Measurements from ENCODE around the gene RAVER2.

The RAVER2 gene

DNA sequence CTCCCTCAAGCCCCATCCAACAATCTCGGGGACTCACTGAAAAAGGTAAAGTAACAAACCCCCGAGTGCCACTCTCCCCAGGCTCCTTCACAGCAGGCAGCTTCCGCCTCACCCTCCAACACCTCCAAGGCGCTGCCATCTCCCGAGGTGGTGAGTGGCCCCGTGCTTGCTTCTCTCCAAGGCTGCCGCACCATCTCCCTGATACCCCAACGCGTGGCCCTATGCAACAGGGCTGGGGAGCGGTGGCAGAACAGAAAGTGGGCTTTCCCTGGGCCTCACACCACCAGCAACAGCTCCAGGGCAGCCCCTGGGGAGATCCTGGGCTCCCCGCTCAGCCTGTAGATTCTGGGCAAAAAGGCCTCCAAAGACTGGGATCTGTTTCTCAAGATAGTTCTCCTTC, 105.1 kb downstream of the RAVER2 start:
- no peak overlapping the region for H3K4me3 ChIP-seq (ENCODE audit: low read length)
- DNase-seq (ENCODE audit: low read depth): no peak
- TF ChIP-seq, protein P1, sequence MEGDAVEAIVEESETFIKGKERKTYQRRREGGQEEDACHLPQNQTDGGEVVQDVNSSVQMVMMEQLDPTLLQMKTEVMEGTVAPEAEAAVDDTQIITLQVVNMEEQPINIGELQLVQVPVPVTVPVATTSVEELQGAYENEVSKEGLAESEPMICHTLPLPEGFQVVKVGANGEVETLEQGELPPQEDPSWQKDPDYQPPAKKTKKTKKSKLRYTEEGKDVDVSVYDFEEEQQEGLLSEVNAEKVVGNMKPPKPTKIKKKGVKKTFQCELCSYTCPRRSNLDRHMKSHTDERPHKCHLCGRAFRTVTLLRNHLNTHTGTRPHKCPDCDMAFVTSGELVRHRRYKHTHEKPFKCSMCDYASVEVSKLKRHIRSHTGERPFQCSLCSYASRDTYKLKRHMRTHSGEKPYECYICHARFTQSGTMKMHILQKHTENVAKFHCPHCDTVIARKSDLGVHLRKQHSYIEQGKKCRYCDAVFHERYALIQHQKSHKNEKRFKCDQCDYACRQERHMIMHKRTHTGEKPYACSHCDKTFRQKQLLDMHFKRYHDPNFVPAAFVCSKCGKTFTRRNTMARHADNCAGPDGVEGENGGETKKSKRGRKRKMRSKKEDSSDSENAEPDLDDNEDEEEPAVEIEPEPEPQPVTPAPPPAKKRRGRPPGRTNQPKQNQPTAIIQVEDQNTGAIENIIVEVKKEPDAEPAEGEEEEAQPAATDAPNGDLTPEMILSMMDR (IDR thresholded peaks at IDR 0.05; ENCODE audit: insufficient read depth, low read depth, low read length, missing control alignments): no peak

DNA sequence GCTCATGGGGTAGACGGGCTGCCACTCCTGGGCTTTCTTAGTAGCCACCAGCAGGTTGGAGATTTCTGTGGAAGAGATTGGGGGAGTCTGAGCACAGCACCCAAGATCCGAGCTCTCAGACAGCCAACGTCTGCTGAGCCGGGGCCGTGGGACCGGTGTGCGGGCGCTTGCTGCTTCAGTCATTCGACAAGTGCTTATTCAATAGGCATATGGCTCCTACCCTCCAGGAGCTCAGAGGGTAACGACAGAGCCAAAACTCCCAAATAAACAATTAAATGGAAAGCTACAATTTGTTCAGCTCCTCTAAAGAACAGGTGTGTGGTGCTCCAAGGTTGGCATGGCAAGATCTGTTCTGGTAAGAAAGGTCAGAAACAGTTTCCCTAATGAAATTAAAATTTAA, 106.0 kb downstream of the RAVER2 start:
- H3K4me3 ChIP-seq (ENCODE audit: low read length): no peak overlapping the region
- TF ChIP-seq, protein P1 (IDR thresholded peaks at IDR 0.05; ENCODE audit: insufficient read depth, low read depth, low read length, missing control alignments): no peak
- DNase-seq (ENCODE audit: low read depth): no peak

DNA sequence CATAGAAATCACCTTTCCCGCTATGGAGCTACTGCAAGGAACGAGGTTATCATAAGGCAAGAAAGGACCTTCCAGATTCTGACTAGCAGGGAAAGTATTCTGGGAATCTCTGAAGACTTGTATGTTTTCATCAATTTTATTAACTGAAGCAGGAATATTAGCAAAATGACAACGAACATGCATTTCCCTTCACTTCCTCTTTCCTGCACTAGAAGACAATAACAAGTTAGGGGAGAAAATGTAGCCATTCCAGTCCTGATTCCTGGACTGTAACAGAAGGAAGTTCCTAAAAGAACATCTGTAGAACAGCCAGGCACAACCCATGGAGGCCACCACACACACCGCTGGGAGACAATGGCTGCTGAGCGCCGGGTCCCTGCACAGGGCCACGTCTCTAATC, 106.8 kb downstream of the RAVER2 start:
- no peak for DNase-seq (ENCODE audit: low read depth)
- H3K4me3 ChIP-seq (ENCODE audit: low read length): no peak overlapping the region
- TF ChIP-seq, protein P1 (IDR thresholded peaks at IDR 0.05; ENCODE audit: insufficient read depth, low read depth, low read length, missing control alignments): no peak

DNA sequence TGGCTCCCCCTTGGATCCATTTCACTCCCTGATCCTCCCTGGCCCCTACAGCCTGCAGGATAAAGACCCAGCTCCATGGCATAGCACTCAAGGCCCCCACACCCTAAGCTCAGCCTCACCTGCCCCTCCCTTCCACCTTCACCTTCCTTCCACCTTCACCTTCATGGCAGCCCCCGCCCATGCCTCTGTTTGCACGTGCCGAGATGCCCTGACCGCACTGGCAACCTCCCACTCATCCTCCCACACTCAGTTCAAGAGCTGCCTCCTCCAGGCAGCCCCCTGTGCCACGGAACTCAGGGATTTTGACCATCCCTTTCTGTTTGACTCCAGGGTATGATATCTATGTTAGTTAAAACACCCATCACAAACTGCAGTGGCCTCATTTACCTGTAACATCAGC, 109.8 kb downstream of the RAVER2 start:
- TF ChIP-seq, protein P1 (IDR thresholded peaks at IDR 0.05; ENCODE audit: insufficient read depth, low read depth, low read length, missing control alignments): no peak
- no peak for DNase-seq (ENCODE audit: low read depth)
- no peak overlapping the region for H3K4me3 ChIP-seq (ENCODE audit: low read length)

DNA sequence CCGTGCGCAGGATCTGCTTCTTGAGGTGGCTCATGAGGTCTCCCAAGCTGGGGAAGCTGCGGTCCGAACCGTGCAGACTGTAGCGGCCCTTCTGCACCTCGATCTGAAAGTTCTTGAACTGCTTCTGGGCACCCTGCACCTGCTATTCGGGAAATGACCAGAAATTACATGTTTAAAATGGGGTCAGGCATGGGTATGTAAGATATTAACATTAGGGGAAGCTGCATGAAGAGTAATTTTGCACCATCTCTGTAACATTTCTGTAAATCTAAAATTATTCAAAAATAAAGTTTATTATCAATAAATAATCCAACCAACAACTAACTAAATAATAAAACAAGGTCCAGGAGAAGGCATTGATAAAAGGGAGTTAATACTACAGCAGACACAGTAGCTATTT, 110.7 kb downstream of the RAVER2 start:
- no peak overlapping the region for H3K4me3 ChIP-seq (ENCODE audit: low read length)
- TF ChIP-seq, protein P1 (IDR thresholded peaks at IDR 0.05; ENCODE audit: insufficient read depth, low read depth, low read length, missing control alignments): no peak
- no peak for DNase-seq (ENCODE audit: low read depth)

DNA sequence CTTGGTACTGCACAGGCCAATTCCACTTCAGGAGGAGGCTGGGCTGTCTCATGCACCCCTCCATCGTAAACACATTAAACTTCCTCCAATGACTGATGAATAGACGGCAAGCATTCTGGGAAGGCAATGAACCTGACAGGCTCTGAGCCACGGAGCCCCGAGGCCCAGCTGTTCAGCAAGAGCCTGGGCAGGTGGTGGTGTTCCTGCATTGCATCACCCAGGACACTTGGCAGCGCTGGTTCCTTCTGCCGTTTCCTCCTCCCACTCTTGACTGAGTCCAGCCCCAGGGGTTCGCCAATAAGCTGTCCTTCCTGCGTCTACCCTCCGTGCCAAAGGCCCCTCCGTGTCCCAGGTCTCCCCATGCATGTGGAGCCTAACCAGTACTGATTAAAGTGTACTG, 111.7 kb downstream of the RAVER2 start:
- peak; percentile 76 for DNase-seq (ENCODE audit: low read depth)
- TF ChIP-seq, protein P1 (IDR thresholded peaks at IDR 0.05; ENCODE audit: insufficient read depth, low read depth, low read length, missing control alignments): no peak
- no peak overlapping the region for H3K4me3 ChIP-seq (ENCODE audit: low read length)

DNA sequence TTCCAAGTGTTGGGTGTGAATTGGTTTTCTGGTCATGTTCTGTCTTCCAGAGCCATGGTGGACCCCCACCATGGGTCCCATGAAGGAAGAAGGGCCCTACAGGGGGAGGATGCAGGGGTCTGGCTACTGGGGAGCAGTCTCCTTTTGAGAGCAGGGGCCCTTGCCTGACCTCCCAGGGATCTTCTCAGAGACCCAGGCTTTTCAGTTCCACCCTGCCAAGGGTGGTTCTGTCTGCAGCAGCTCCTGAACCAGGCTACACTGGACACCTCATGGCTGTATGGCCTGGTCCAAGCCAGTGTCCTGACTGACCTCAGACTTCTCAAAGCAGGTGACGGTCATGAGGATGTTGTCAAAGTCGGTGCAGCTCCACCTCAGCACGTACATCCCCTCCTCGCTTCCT, 112.5 kb downstream of the RAVER2 start:
- no peak overlapping the region for H3K4me3 ChIP-seq (ENCODE audit: low read length)
- TF ChIP-seq, protein P1 (IDR thresholded peaks at IDR 0.05; ENCODE audit: insufficient read depth, low read depth, low read length, missing control alignments): no peak
- DNase-seq (ENCODE audit: low read depth): no peak
